ENCODE measurements around the gene SVEP1.

SVEP1 gene

DNA sequence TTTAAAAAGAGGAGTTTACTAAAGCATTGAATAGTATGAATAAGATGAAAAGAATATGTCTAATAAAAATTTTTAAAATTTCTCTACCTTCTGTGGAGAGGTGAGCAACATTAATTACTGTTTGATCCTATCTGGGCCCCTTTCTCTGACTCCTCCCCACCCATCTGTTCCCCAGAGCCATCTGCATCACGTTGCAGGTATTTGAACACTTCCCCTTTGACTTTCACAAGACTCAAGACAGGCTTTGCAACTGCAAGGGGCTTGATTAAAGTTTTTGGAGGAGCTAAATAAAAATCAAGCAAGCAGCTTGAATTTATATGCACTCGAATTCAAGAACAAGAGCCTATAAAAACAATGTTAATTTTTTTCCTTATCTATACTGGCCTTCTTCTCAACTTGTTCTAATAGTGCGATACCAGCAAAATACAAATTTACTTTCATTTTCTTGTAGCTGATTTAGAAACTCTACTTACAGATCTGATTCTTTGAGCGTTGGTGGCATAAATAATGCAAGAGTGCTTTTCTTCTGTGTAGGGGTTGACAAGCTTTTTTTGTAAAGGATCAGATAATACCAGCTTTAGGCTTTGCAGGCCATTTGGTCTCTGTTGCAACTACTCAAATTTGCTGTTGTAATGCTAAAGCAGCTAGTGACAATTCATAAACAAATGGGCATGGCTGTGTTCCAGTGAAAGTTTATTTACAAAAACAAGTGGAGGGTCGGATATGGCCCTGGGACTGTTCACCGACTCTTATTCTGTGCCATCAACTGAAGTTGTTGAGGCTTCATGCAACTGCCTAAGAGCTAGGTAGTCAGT, 263.1 kb downstream of the SVEP1 start:
- TF ChIP-seq, protein P1, sequence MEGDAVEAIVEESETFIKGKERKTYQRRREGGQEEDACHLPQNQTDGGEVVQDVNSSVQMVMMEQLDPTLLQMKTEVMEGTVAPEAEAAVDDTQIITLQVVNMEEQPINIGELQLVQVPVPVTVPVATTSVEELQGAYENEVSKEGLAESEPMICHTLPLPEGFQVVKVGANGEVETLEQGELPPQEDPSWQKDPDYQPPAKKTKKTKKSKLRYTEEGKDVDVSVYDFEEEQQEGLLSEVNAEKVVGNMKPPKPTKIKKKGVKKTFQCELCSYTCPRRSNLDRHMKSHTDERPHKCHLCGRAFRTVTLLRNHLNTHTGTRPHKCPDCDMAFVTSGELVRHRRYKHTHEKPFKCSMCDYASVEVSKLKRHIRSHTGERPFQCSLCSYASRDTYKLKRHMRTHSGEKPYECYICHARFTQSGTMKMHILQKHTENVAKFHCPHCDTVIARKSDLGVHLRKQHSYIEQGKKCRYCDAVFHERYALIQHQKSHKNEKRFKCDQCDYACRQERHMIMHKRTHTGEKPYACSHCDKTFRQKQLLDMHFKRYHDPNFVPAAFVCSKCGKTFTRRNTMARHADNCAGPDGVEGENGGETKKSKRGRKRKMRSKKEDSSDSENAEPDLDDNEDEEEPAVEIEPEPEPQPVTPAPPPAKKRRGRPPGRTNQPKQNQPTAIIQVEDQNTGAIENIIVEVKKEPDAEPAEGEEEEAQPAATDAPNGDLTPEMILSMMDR (IDR thresholded peaks at IDR 0.05; ENCODE audit: low read depth, low read length): no peak
- no peak for DNase-seq (ENCODE audit: extremely low read depth, low read depth)
